Peyer's patch (tissue), 4 donors: Measurements from ENCODE around the gene UBE2D2.

Source experiments
- POLR2A ChIP-seq, 2 donors: fragments of 450-650 bp; IDR thresholded peaks; one replicate each; pipeline ENCODE4 v1.5.1; 2017; ENCODE audit warnings: antibody characterized with exemption in 2 of 2, mild to moderate bottlenecking in 2 of 2, moderate library complexity in 2 of 2
- TF ChIP-seq, protein P1 (sequence below), 6 experiments: fragments of 450-650 bp in 4 of 6; fragments of 200-600 bp in 2 of 6; sonication (generic) in 1 of 6; IDR thresholded peaks; one replicate each; pipeline ENCODE4 v1.5.1; 2017 to 2019; ENCODE audit warnings: antibody characterized with exemption in 6 of 6, mild to moderate bottlenecking in 3 of 6, moderate library complexity in 1 of 6

DNA sequence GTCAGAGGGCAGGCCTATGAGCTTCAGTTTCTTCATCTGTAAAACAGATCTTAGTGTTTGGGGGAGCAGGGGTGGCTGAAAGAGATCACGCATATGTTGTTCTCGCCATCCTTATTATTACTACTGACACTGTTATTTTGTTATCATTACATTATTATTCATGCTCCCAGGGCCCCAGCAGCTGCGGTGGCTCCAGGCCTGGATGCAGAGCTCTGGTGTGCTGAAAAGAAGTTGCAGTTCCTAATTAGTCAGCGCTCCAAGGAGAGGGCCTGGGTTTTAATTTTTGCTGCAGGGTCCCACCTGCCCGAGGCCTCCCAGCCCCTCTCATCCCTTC lies 106.6 kb downstream of the UBE2D2 start:
- TF ChIP-seq, protein P1, sequence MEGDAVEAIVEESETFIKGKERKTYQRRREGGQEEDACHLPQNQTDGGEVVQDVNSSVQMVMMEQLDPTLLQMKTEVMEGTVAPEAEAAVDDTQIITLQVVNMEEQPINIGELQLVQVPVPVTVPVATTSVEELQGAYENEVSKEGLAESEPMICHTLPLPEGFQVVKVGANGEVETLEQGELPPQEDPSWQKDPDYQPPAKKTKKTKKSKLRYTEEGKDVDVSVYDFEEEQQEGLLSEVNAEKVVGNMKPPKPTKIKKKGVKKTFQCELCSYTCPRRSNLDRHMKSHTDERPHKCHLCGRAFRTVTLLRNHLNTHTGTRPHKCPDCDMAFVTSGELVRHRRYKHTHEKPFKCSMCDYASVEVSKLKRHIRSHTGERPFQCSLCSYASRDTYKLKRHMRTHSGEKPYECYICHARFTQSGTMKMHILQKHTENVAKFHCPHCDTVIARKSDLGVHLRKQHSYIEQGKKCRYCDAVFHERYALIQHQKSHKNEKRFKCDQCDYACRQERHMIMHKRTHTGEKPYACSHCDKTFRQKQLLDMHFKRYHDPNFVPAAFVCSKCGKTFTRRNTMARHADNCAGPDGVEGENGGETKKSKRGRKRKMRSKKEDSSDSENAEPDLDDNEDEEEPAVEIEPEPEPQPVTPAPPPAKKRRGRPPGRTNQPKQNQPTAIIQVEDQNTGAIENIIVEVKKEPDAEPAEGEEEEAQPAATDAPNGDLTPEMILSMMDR (IDR thresholded peaks at IDR 0.05): no peak
- TF ChIP-seq POLR2A (IDR thresholded peaks at IDR 0.05): no peak
